ENCODE data around the gene CCDC198. TPM values are rescaled to one million over a fixed set of nuclear protein-coding genes. Genes with fewer than 3 reads are reported as not detected.

The CCDC198 gene
- polyA plus RNA-seq, 3 donors: 200 to 506 (median 241) TPM

DNA sequence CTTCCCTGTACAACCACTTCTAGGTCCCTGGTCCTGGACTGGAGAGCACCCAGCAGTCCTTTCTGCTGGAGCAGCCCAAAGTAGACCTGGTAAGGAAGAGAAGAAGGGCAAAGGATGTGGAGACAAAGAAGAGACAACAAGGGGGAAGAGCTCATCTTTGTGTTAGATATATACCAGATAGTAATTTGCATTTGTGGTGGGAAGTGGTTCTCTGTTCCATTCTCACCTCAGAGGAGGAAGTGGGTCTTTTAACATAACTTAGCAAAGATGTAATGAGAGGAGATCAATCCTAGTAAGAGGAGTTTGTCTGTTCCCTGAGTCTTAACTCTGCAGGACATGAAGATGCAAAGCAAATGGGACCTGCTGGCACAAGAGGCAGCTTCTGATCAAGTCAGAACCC lies 8.0 kb downstream of the CCDC198 start:
- no peak for DNase-seq (ENCODE audit: extremely low read depth in 1 of 11, low read depth in 9 of 11, low spot score in 4 of 11)

GRCh38 chr14:57482120-57482519 lies 11.5 kb downstream of the CCDC198 start:
- DNase-seq (ENCODE audit: extremely low read depth in 1 of 11, low read depth in 9 of 11, low spot score in 4 of 11): no peak

DNA sequence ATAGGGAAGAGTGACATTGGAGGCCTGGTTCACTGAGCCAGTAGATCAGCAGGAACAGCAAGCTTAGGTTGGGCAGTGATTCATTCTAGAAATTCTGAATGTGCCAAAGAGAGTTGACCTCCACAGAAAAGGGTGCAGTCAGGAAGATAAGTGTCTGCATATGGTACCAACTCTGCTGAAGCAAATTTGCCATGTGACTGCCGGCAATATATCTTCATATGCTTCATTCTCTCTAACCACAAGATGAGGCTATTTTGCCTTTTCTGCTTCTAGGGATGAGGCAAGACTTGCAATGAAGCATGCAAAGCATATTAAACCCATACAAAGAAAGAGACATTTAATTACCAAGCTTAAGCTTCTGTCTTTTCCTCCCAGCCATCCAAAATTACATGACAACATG lies 13.6 kb downstream of the CCDC198 start:
- no peak for DNase-seq (ENCODE audit: extremely low read depth in 1 of 11, low read depth in 9 of 11, low spot score in 4 of 11)

DNA sequence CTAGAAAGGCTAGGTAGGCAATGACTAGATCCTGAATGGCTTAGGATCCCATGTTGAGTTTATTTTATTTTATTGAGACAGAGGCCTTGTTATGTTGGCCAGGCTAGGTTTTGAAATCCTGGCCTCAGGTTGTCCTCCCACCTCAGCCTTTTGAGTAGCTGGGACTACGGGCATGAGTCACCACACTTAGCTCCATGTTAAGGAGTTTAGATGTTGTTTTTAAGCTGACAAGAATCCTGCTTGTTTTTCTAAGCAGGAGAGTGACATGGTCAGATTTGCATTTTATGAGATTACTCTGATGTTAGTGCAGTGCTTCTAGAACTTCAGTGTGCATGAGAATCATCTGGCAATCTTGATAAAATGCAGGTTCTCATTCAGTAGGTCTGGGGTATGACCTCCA lies 14.5 kb downstream of the CCDC198 start:
- no peak for DNase-seq (ENCODE audit: extremely low read depth in 1 of 11, low read depth in 9 of 11, low spot score in 4 of 11)

DNA sequence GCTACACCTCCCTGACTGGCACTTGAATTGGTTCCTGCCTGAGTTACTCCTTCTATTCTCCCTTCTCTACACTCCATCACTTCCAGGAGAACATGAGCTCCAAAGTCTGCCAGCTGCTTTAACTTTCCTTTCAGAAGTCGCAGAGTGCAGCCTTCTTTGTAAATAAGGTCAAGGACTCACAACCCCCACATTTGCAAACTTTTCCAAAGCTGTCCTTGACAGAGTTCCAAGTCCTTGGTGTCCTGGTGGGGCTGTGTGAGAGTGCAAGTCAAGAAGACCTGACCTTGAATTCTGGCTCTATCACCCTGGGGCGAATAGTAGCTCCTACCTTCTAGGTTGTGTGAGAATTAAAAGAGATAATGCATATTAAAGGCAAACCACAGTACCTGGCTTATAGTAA lies 15.6 kb downstream of the CCDC198 start:
- DNase-seq (ENCODE audit: extremely low read depth in 1 of 11, low read depth in 9 of 11, low spot score in 4 of 11): no peak

GRCh38 chr14:57470909-57471308 lies 22.7 kb downstream of the CCDC198 start:
- DNase-seq (ENCODE audit: extremely low read depth in 1 of 11, low read depth in 9 of 11, low spot score in 4 of 11): no peak

DNA sequence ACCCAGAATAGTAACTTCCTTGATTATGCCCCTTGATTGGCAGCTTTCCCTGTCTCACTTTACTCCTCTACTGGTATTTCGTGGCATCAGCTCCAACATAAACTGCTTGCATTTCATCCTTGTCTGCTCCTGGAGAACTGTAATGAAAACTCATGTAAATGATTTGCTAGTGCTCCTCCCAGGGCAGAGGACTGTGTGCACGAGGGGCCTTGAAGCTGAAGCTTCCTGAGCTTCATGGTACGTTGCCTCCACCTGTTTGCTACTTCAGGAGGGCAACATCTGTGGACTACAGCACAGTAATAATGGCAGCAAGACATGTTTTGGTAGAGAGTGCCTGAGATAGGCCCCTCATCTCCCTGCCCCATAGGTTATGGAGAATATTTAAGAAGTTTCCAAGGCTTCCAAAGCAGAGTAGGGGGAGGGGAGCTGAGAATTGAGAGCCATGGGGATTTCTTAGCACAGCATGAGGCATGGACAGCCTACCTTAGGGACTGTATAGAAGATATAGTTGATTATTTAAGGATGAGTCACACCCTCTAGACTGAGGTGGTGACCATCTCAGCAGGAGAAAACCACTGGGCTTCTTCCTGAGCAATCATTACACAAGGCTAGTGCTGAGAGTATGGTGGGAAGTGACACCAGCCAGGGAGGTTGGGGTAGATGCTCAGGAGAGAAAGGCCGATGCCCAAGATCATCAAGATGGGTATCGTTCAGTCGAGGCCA lies 29.5 kb downstream of the CCDC198 start:
- peak in 9 of 11 donors; percentile 5 to 46 (median 12) for DNase-seq (ENCODE audit: extremely low read depth in 1 of 11, low read depth in 9 of 11, low spot score in 4 of 11)

DNA sequence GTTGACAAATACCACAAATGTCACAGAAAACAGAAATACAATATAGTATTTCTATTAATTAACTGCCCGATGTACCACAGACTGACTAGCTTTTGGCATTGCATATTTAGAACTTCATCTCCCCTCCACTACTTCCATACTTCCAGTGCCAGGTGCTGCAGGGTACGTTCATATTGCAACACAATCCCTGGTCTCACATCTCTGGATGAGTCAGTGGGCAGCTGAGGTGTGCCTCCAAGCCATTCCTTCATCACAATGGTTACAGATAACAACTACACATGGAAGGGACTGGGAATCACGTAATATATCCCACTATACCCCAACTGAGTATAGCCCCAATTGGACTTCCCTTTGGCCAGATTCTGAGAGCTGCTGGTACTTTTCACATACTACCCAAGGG lies 31.1 kb downstream of the CCDC198 start:
- DNase-seq (ENCODE audit: extremely low read depth in 1 of 11, low read depth in 9 of 11, low spot score in 4 of 11): no peak

DNA sequence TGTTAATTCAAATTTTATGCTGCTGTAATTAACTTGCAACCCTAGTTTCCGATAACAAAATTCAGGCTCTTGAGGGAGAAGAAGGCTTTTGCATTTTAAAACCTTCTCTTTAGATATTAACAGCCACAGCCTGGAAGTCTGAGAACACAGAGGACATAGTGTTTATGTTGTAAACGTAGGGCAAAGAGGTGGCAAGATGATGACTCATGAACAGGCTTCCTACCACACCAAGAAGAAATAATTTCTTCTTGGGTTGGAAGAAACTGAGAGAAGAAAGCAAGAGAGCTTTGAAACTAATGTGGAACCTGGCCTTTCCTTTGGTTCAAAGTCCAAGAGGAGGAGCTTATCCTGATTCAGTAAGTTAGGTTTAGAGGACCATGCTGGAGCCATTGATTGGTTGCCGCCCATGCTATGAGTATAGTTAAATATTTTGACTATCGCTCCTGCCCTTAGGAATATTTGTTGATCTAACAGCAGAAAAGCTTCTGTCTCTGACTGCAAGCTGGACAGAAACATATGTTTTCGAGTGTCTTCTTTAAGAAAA lies 31.8 kb downstream of the CCDC198 start:
- no peak for DNase-seq (ENCODE audit: extremely low read depth in 1 of 11, low read depth in 9 of 11, low spot score in 4 of 11)

DNA sequence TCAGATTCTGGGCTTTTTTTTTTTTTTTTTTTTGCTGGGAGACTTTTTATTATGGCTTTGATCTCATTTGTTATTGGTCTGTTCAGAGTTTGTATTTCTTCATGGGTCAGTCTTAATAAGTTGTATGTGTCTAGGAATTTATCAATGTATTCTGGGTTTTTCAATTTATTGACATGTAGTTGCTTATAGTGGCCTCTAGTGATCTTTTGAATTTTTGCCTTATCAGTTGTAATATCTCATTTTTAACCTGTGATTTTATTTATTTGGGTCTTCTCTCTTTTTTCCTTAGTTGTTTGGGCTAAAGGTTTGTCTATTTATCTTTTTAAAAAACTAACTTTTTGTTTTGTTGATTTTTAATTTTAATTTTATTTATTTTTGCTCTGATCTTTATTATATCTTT lies 57.7 kb downstream of the CCDC198 start:
- no peak for DNase-seq (ENCODE audit: extremely low read depth in 1 of 11, low read depth in 9 of 11, low spot score in 4 of 11)

DNA sequence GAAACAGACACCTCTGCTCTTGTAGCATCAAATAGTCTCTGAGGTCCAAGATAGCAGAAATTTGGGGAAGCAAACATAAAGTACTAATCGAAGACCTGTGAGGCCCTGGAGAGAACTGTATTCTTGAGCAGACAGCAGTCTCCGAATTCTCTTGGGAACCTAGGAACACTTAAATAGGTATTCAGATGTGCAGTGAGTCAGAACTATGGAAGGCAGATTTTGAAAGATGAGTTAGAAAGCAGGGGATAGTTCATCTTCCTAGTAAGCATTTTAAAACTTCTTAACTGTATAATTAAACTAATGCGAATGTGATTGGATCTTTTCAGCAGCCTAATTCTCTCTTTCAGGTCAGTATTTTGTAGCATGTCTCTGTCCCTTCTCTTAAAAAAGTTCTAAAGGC lies 72.7 kb downstream of the CCDC198 start:
- no peak for DNase-seq (ENCODE audit: extremely low read depth in 1 of 11, low read depth in 9 of 11, low spot score in 4 of 11)

- no peak for DNase-seq (ENCODE audit: extremely low read depth in 1 of 11, low read depth in 9 of 11, low spot score in 4 of 11)
Observed at GRCh38 chr14:57420033-57420432, 73.6 kb downstream of the CCDC198 start.

Other genes starting within 250 kb of the CCDC198 start
- 10 to 100 TPM; 60.4 to 66.9 (median 62.8) TPM for gene EXOC5, start 225.0 kb downstream of the CCDC198 start, polyA plus RNA-seq (ENCODE audit: insufficient read length in 3 of 3)
- 10 to 100 TPM; 51.2 to 63.0 (median 56.5) TPM for gene AP5M1, start 224.9 kb downstream of the CCDC198 start, polyA plus RNA-seq (ENCODE audit: insufficient read length in 3 of 3)
- 10 to 100 TPM; 26.7 to 33.3 (median 31.2) TPM for gene NAA30, start 103.3 kb downstream of the CCDC198 start, polyA plus RNA-seq (ENCODE audit: insufficient read length in 3 of 3)